Measurements from ENCODE around the gene SLC17A1.

Gene SLC17A1

DNA sequence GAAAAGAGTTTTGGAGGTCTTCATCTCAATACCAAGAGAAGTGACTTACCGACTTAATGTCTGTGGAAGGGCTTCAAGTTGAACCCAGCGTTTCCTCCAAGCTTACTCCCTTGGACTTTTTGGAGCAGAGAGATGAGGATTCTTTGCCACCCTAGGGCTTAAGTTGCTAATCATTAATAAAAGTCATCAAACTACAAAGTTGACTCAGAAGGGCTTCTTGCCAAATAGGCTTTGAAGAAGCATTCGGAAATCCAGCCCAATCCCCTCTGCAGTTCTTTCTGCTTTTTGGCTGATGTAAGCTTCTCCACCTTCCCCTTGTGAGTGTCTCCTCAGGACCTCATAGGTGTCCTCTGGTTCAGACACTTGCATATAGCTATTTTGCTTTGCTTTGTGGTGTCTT is 42.3 kb upstream of the SLC17A1 start, which contains the start of gene SLC17A3:
SLC17A3 (minus strand) TSS at position 126 of the 400 bp plus-strand sequence. CDS start 5,856 bp downstream, outside the sequence.
- H3K9me2 ChIP-seq (replicated peaks; ENCODE audit: insufficient read depth, low read length): no peaks in the 10 kb centered on the region
- no peak within 1 kb of the TSS for H3K9ac ChIP-seq (ENCODE audit: low read length)
- TF ChIP-seq, protein P1, sequence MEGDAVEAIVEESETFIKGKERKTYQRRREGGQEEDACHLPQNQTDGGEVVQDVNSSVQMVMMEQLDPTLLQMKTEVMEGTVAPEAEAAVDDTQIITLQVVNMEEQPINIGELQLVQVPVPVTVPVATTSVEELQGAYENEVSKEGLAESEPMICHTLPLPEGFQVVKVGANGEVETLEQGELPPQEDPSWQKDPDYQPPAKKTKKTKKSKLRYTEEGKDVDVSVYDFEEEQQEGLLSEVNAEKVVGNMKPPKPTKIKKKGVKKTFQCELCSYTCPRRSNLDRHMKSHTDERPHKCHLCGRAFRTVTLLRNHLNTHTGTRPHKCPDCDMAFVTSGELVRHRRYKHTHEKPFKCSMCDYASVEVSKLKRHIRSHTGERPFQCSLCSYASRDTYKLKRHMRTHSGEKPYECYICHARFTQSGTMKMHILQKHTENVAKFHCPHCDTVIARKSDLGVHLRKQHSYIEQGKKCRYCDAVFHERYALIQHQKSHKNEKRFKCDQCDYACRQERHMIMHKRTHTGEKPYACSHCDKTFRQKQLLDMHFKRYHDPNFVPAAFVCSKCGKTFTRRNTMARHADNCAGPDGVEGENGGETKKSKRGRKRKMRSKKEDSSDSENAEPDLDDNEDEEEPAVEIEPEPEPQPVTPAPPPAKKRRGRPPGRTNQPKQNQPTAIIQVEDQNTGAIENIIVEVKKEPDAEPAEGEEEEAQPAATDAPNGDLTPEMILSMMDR (IDR thresholded peaks at IDR 0.05; ENCODE audit: insufficient read depth, low read length, poor library complexity, severe bottlenecking): no peak
- TF ChIP-seq EZH2phosphoT487 (conservative IDR thresholded peaks at IDR 0.05; ENCODE audit: low read length): no peak
- H3K4me2 ChIP-seq (ENCODE audit: low read depth, low read length, poor library complexity, severe bottlenecking): no peak within 1 kb of the TSS
- H3F3A ChIP-seq (ENCODE audit: insufficient read depth): no peaks in the 10 kb centered on the region
- H3K9me3 ChIP-seq (ENCODE audit: insufficient read depth, low read length): no peaks in the 10 kb centered on the region
- H3K36me3 ChIP-seq (ENCODE audit: low read length): no peaks in the 10 kb centered on the region
- no peak within 1 kb of the TSS for H3K4me3 ChIP-seq (ENCODE audit: insufficient read depth, low read length, poor library complexity, severe bottlenecking)
- no peak within 1 kb of the TSS for H3K27ac ChIP-seq (ENCODE audit: low read depth, low read length)
- no peaks in the 10 kb centered on the region for H4K20me1 ChIP-seq (ENCODE audit: low read depth, low read length)
- 0 out of 2 replicates have a peak, but pooled peaks cover 3% of the 10 kb centered on the region for H3K27me3 ChIP-seq (ENCODE audit: low read length)
- H3K79me2 ChIP-seq (ENCODE audit: insufficient read depth, low read length): no peaks in the 10 kb centered on the region
- H2AFZ ChIP-seq (ENCODE audit: low read depth, low read length, severe bottlenecking): no peak within 1 kb of the TSS

DNA sequence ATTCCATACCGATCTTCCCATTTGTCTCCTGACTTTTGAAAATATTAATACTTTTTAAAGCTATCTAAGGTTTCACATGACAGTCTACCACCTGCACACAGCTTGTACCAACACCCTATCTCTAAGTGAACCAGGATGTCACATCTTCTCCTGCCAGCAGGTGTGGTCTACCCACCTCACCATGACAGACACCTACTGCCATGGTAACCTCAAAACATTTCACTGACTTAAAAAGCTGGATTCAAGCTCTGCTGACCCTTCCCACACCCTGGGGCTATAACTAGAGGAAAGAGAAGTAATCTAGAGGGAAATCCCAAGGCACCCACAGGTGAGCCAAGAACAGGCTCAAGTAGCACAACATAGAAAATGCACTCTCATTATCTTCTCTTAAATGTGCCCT is 41.0 kb upstream of the SLC17A1 start:
- H3K36me3 ChIP-seq (ENCODE audit: low read length): no peaks in the 10 kb centered on the region
- no peaks in the 10 kb centered on the region for H3K9me2 ChIP-seq (replicated peaks; ENCODE audit: insufficient read depth, low read length)
- no peak overlapping the region for H3K27ac ChIP-seq (ENCODE audit: low read depth, low read length)
- H3F3A ChIP-seq (ENCODE audit: insufficient read depth): no peaks in the 10 kb centered on the region
- H3K9ac ChIP-seq (ENCODE audit: low read length): no peak overlapping the region
- H2AFZ ChIP-seq (ENCODE audit: low read depth, low read length, severe bottlenecking): no peak overlapping the region
- no peaks in the 10 kb centered on the region for H3K9me3 ChIP-seq (ENCODE audit: insufficient read depth, low read length)
- H4K20me1 ChIP-seq (ENCODE audit: low read depth, low read length): no peaks in the 10 kb centered on the region
- H3K79me2 ChIP-seq (ENCODE audit: insufficient read depth, low read length): no peaks in the 10 kb centered on the region
- no peak overlapping the region for H3K4me3 ChIP-seq (ENCODE audit: insufficient read depth, low read length, poor library complexity, severe bottlenecking)
- H3K27me3 ChIP-seq (ENCODE audit: low read length): 0 out of 2 replicates have a peak, but pooled peaks cover 3% of the 10 kb centered on the region
- no peak for TF ChIP-seq EZH2phosphoT487 (conservative IDR thresholded peaks at IDR 0.05; ENCODE audit: low read length)
- H3K4me2 ChIP-seq (ENCODE audit: low read depth, low read length, poor library complexity, severe bottlenecking): no peak overlapping the region

DNA sequence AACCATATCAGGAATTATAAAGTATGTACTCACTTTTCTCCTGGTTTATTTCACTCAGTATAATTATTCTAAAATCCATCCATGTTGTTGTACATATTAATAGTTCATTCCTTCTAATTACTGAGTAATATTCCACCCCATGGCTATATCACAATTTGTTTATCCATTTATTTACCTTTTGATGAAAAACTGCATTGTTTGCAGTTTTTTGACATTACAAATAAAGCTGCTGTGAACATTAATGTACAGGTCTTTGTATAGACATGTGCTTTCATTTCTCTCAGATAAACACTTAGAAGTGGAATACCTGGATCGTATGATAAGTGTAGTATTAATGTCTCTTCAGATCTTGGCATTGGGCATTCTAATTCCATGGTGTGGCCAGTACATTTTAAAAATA is 38.0 kb upstream of the SLC17A1 start:
- Histone ChIP-seq H3K4me3 (ENCODE audit: insufficient read depth, low read length, poor library complexity, severe bottlenecking) (no peak overlapping the region), H3F3A (ENCODE audit: insufficient read depth) (no peaks in the 10 kb centered on the region), H3K27ac (ENCODE audit: low read depth, low read length) (no peak overlapping the region), H3K36me3 (ENCODE audit: low read length) (no peaks in the 10 kb centered on the region), H3K4me2 (ENCODE audit: low read depth, low read length, poor library complexity, severe bottlenecking) (no peak overlapping the region), H3K9ac (ENCODE audit: low read length) (no peak overlapping the region), H3K9me3 (ENCODE audit: insufficient read depth, low read length) (no peaks in the 10 kb centered on the region), H2AFZ (ENCODE audit: low read depth, low read length, severe bottlenecking) (no peak overlapping the region), H3K9me2 (replicated peaks; ENCODE audit: insufficient read depth, low read length) (no peaks in the 10 kb centered on the region), H3K27me3 (ENCODE audit: low read length) (no peaks in the 10 kb centered on the region), H4K20me1 (ENCODE audit: low read depth, low read length) (no peaks in the 10 kb centered on the region), H3K79me2 (ENCODE audit: insufficient read depth, low read length) (no peaks in the 10 kb centered on the region)
- TF ChIP-seq, protein P1 (IDR thresholded peaks at IDR 0.05; ENCODE audit: insufficient read depth, low read length, poor library complexity, severe bottlenecking): no peak
- no peak for TF ChIP-seq EZH2phosphoT487 (conservative IDR thresholded peaks at IDR 0.05; ENCODE audit: low read length)

DNA sequence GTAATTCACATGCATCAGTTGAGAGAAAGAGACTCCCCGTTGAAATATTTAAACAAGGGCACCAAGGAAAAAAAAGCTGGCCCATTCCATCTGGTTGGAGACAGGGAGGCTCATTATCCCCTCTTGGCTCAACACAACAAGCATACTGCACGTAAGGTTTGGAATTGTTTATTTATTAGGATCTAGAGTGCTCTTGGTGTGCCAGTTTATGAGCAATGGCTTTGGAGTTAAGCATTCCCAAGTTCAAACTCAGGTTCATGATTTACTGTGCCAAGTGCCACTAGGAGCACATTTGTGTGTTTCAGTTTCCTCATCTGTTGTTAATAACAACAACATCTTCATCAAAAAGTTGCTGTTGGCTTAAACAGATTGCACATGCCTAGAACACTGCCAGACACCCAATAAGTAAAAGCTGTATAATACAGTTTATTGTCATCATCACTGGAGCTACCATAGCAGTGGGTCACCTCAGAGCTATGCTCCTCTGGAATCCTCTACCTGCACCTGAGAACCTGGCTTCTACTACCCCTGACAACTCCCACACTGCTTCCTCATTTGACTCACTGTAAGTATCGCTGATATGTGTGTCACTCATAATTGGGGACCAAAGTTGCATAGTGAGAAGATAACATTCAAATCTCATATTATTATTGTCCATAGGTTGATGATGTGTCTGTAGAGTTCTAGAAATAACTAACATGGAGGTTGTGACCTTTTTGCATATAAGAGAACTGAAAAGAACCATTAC is 36.8 kb upstream of the SLC17A1 start:
- TF ChIP-seq, protein P1 (IDR thresholded peaks at IDR 0.05; ENCODE audit: insufficient read depth, low read length, poor library complexity, severe bottlenecking): no peak
- no peak for TF ChIP-seq EZH2phosphoT487 (conservative IDR thresholded peaks at IDR 0.05; ENCODE audit: low read length)
- no peak overlapping the region for H2AFZ ChIP-seq (ENCODE audit: low read depth, low read length, severe bottlenecking)
- no peaks in the 10 kb centered on the region for H3K36me3 ChIP-seq (ENCODE audit: low read length)

More for the DNA sequence above, 36.8 kb upstream of the SLC17A1 start:
- H4K20me1 ChIP-seq (ENCODE audit: low read depth, low read length): no peaks in the 10 kb centered on the region
- no peaks in the 10 kb centered on the region for H3F3A ChIP-seq (ENCODE audit: insufficient read depth)
- no peaks in the 10 kb centered on the region for H3K9me3 ChIP-seq (ENCODE audit: insufficient read depth, low read length)
- no peak overlapping the region for H3K4me3 ChIP-seq (ENCODE audit: insufficient read depth, low read length, poor library complexity, severe bottlenecking)
- H3K27ac ChIP-seq (ENCODE audit: low read depth, low read length): no peak overlapping the region
- H3K9ac ChIP-seq (ENCODE audit: low read length): no peak overlapping the region
- H3K79me2 ChIP-seq (ENCODE audit: insufficient read depth, low read length): no peaks in the 10 kb centered on the region
- H3K4me2 ChIP-seq (ENCODE audit: low read depth, low read length, poor library complexity, severe bottlenecking): no peak overlapping the region
- no peaks in the 10 kb centered on the region for H3K9me2 ChIP-seq (replicated peaks; ENCODE audit: insufficient read depth, low read length)
- no peaks in the 10 kb centered on the region for H3K27me3 ChIP-seq (ENCODE audit: low read length)
